D721Med (cell line): ENCODE results near the gene CPZ.

ENCODE experiments used
- DNase-seq: peaks from one replicate; pipeline ENCODE4 v3.0.0; 2011; ENCODE audit warnings: low spot score; ENCODE audit not compliant: insufficient read length
- FAIRE-seq: peaks from 2 replicates; lab custom pipeline; 2011; peaks lifted over from hg19 to GRCh38; lab: Jason Lieb, UNC
- CTCF ChIP-seq: IDR thresholded peaks from 2 replicates; pipeline ENCODE4 v1.5.1; 2012; ENCODE audit warnings: mild to moderate bottlenecking, control low read depth; ENCODE audit not compliant: insufficient read depth; ENCODE audit errors: missing control alignments

Gene CPZ

GRCh38 chr4:8612646-8613045 is 20.1 kb downstream of the CPZ start:
- TF ChIP-seq CTCF, result no peak
- FAIRE-seq (no peak), DNase-seq (no peak)

- no peak for DNase-seq
- no peak for FAIRE-seq
- no peak for TF ChIP-seq CTCF
Observed at GRCh38 chr4:8613421-8614364, 21.1 kb downstream of the CPZ start.

- no peak for TF ChIP-seq CTCF
- no peak for DNase-seq
- FAIRE-seq, result no peak
Observed at GRCh38 chr4:8614365-8615193, 22.0 kb downstream of the CPZ start.

- TF ChIP-seq CTCF, result no peak
- FAIRE-seq, result no peak
- no peak for DNase-seq
Observed at GRCh38 chr4:8615366-8615765, 22.8 kb downstream of the CPZ start.

DNA sequence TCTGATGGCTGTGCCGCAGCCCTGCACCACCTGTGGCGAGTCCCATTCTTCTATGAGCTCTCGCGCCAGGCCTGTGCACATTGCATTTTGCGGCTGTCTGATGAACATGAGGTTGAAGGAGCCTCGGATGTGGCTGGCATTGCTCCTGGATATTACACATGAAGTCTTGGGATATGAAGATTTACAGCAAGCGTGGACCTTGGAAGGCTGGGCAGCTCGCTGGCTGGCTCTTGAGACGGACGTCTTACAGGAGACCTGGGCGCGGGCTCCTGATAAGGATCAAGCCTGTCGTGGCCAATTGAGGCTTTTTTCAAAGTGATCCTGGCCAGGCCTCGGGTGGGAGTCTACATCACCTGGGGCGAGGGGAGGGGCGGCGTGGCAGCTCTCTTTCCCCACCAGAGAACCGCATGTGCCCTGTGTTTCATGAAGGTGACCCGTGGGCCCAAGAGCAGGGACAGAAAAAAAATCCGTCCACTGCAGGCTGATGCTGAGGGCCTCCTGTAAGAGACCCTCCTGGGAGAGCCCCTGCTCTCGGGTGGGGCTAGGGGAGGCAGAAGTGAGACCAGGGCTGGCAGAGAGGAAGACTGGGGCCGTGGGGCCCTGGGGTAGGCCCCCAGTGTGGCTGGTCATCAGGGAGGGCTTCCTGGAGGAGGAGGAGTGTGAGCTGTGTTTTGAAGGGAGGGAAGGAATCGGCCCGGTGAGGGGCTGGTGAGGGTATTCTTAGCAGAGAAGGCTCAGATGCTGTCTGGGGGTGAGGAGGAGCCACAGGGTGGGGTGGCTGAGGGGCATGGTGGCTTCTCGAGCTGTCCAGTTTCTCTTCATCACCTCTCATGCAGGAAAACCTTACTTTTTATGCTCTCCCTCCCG is 23.6 kb downstream of the CPZ start:
- no peak for FAIRE-seq
- no peak for DNase-seq
- TF ChIP-seq CTCF, result no peak

DNA sequence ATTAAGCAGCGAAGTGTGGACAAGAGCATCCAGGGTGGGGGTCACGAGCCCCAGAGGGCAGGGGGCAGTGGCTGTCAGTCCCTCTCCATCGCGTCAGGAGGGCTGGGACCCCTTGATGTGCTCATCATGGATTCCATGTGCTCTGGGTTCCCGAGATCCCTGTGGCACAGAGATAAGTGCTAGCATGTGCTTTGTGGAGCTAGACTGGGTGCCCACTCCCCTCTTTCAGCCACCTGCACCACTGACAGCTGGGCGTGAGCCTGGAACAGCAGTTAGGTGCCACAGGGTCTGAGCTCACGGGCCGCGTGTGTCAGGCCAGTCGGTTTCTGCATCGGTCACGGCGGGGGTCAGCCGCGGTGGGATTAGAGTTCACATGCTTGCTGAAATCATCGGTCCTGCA is 24.3 kb downstream of the CPZ start:
- no peak for FAIRE-seq
- no peak for DNase-seq
- no peak for TF ChIP-seq CTCF
